ENCODE data around the gene MAN1A1.

- no peak for TF ChIP-seq USF1 (IDR thresholded peaks at IDR 0.05)
- TF ChIP-seq EP300 (IDR thresholded peaks at IDR 0.05; ENCODE audit: borderline replicate concordance) = no peak
- no peak for TF ChIP-seq TEAD4 (IDR thresholded peaks at IDR 0.05)
- no peak for TF ChIP-seq NFIC (IDR thresholded peaks at IDR 0.05)
- no peak for TF ChIP-seq RAD21 (IDR thresholded peaks at IDR 0.05; ENCODE audit: low read depth)
- no peak for TF ChIP-seq TAF1 (IDR thresholded peaks at IDR 0.05; ENCODE audit: low read depth)
- no peak for TF ChIP-seq CREB1 (IDR thresholded peaks at IDR 0.05; ENCODE audit: low read depth)
- no peak for TF ChIP-seq YY1 (IDR thresholded peaks at IDR 0.05; ENCODE audit: low read depth)
- TF ChIP-seq REST (IDR thresholded peaks at IDR 0.05; ENCODE audit: low read depth) = no peak
- TF ChIP-seq, protein P1, sequence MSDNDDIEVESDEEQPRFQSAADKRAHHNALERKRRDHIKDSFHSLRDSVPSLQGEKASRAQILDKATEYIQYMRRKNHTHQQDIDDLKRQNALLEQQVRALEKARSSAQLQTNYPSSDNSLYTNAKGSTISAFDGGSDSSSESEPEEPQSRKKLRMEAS (IDR thresholded peaks at IDR 0.05) = no peak
Observed at GRCh38 chr6:119308991-119309657, 40.4 kb downstream of the MAN1A1 start.

Data from Ishikawa (cell line).